Smooth muscle cell (in vitro differentiated cells): ENCODE data around the gene CBL. TPM values are rescaled to one million over a fixed set of nuclear protein-coding genes. Genes with fewer than 3 reads are reported as not detected.

ENCODE experiments used
- DNase-seq: peaks from one replicate; lab custom pipeline; 2025; ENCODE audit not compliant: unreplicated experiment; lab: John Stamatoyannopoulos, UW
- H2AFZ ChIP-seq: fragments of 200-600 bp; sonication (generic); 2 replicates; pipeline ENCODE4 v1.6.0; 2016; ENCODE audit warnings: antibody characterized with exemption, low read depth, mild to moderate bottlenecking
- H3F3A ChIP-seq: fragments of 200-600 bp; sonication (generic); 2 replicates; pipeline ENCODE4 v1.6.0; 2017; ENCODE audit warnings: antibody characterized with exemption, low read depth
- H3K27ac ChIP-seq: fragments of 200-600 bp; sonication (generic); 2 replicates; pipeline ENCODE4 v1.5.1; 2016; ENCODE audit warnings: low read depth, mild to moderate bottlenecking
- H3K27me3 ChIP-seq: fragments of 200-600 bp; sonication (generic); 2 replicates; pipeline ENCODE4 v1.6.1; 2016; ENCODE audit warnings: low read depth, mild to moderate bottlenecking
- H3K36me3 ChIP-seq: fragments of 200-600 bp; sonication (generic); 2 replicates; pipeline ENCODE4 v1.5.1; 2016; ENCODE audit warnings: low read depth
- H3K4me1 ChIP-seq: fragments of 200-600 bp; sonication (generic); 2 replicates; pipeline ENCODE4 v1.5.1; 2016; ENCODE audit warnings: low read depth
- H3K4me2 ChIP-seq: fragments of 200-600 bp; sonication (generic); 2 replicates; pipeline ENCODE4 v1.6.0; 2016; ENCODE audit warnings: mild to moderate bottlenecking
- H3K4me3 ChIP-seq: fragments of 200-600 bp; sonication (generic); 2 replicates; pipeline ENCODE4 v1.5.1; 2016; ENCODE audit warnings: mild to moderate bottlenecking
- H3K79me2 ChIP-seq: fragments of 200-600 bp; sonication (generic); 2 replicates; pipeline ENCODE4 v1.6.0; 2016; ENCODE audit warnings: low read depth, mild to moderate bottlenecking
- H3K9ac ChIP-seq: fragments of 200-600 bp; sonication (generic); 2 replicates; pipeline ENCODE4 v1.6.0; 2016; ENCODE audit warnings: low read depth
- H3K9me3 ChIP-seq: fragments of 200-600 bp; sonication (generic); replicated peaks from 2 replicates; pipeline ENCODE4 v1.5.1; 2016; ENCODE audit warnings: low read depth
- H4K20me1 ChIP-seq: fragments of 200-600 bp; sonication (generic); 2 replicates; pipeline ENCODE4 v1.6.0; 2016; ENCODE audit warnings: low read depth
- CTCF ChIP-seq: fragments of 200-600 bp; sonication (generic); IDR thresholded peaks from 2 replicates; pipeline ENCODE4 v1.5.1; 2017; ENCODE audit warnings: borderline replicate concordance, mild to moderate bottlenecking, antibody characterized with exemption; ENCODE audit not compliant: insufficient read depth, poor library complexity, severe bottlenecking
- WGBS: methylation state at CpG from one replicate; pipeline ENCODE4 v1.1.7; 2016; ENCODE audit warnings: low lambda C conversion rate; 5-methylcytosine and 5-hydroxymethylcytosine counted together
- polyA plus RNA-seq: library from polyadenylated mRNA; unstranded; fragments of >200 nt; fragmentation: Nextera tagmentation; extraction: Ambion mirVana; gene quantifications from 2 replicates; pipeline ENCODE4 v1.2.1, GENCODE V29; 2016
- total RNA-seq: library from RNA; depleted of rRNA; stranded (reverse); fragments of >200 nt; gene quantifications from 2 replicates; pipeline ENCODE4 v1.2.3, GENCODE V29; 2014

The CBL gene
- total and polyA plus RNA-seq, 2 experiments from 2014 or later: 5.0 to 18.9 TPM

- no peak for TF ChIP-seq CTCF
- Histone ChIP-seq H3F3A (no peaks in the 10 kb centered on the region), H3K36me3 (no peaks in the 10 kb centered on the region), H3K27ac (no peak overlapping the region), H3K4me1 (peaks cover 15% of the 10 kb centered on the region), H2AFZ (no peak overlapping the region), H3K79me2 (no peaks in the 10 kb centered on the region), H3K4me3 (no peak overlapping the region), H3K9me3 (no peaks in the 10 kb centered on the region), H3K9ac (no peak overlapping the region), H4K20me1 (no peaks in the 10 kb centered on the region), H3K27me3 (peaks cover 32% of the 10 kb centered on the region), H3K4me2 (no peak overlapping the region)
- DNase-seq: no peak
- 93% methylated on average over 14 of the region's 14 CpGs for WGBS
Measured at GRCh38 chr11:119344291-119345010, 138.3 kb downstream of the CBL start.

GRCh38 chr11:119345685-119346084, 139.5 kb downstream of the CBL start:
- H3K36me3 ChIP-seq: no peaks in the 10 kb centered on the region
- H3K27me3 ChIP-seq: peaks cover 26% of the 10 kb centered on the region
- 82% methylated on average over 12 of the region's 12 CpGs for WGBS

GRCh38 chr11:119346605-119347004, 140.5 kb downstream of the CBL start, which contains the start of gene MFRP:
Gene MFRP, minus strand, starts transcription at chr11:119346705. Its CDS starts 192 bp downstream, at chr11:119346513.
- no peak within 1 kb of the TSS for H2AFZ ChIP-seq
- no peak within 1 kb of the TSS for H3K4me3 ChIP-seq
- H3K4me2 ChIP-seq: no peak within 1 kb of the TSS
- 58% methylated on average over 6 of the region's 6 CpGs for WGBS
- H3K36me3 ChIP-seq: no peaks in the 10 kb centered on the region
- no peak within 1 kb of the TSS for H3K9ac ChIP-seq
- H3K79me2 ChIP-seq: no peaks in the 10 kb centered on the region
- no peaks in the 10 kb centered on the region for H4K20me1 ChIP-seq
- no peaks in the 10 kb centered on the region for H3K4me1 ChIP-seq
- H3K9me3 ChIP-seq: no peaks in the 10 kb centered on the region
- TF ChIP-seq CTCF: no peak
- no peak for DNase-seq
- no peaks in the 10 kb centered on the region for H3F3A ChIP-seq
- H3K27ac ChIP-seq: no peak within 1 kb of the TSS
- peaks cover 16% of the 10 kb centered on the region for H3K27me3 ChIP-seq

More at GRCh38 chr11:119345685-119346084, 139.5 kb downstream of the CBL start:
- DNase-seq: no peak
- no peak overlapping the region for H3K4me2 ChIP-seq
- peaks cover 6% of the 10 kb centered on the region for H3K4me1 ChIP-seq
- no peaks in the 10 kb centered on the region for H3F3A ChIP-seq
- no peak overlapping the region for H3K9ac ChIP-seq
- no peak for TF ChIP-seq CTCF
- H3K27ac ChIP-seq: no peak overlapping the region
- H3K4me3 ChIP-seq: no peak overlapping the region
- no peaks in the 10 kb centered on the region for H3K9me3 ChIP-seq
- H2AFZ ChIP-seq: no peak overlapping the region
- no peaks in the 10 kb centered on the region for H3K79me2 ChIP-seq
- H4K20me1 ChIP-seq: no peaks in the 10 kb centered on the region

GRCh38 chr11:119347242-119347641, 141.1 kb downstream of the CBL start:
- DNase-seq: no peak
- TF ChIP-seq CTCF: no peak
- WGBS: 62% methylated on average over 2 of the region's 2 CpGs
- no peak overlapping the region for H3K27ac ChIP-seq
- no peaks in the 10 kb centered on the region for H3K36me3 ChIP-seq
- no peaks in the 10 kb centered on the region for H3K79me2 ChIP-seq
- no peaks in the 10 kb centered on the region for H3K4me1 ChIP-seq
- H3K9me3 ChIP-seq: no peaks in the 10 kb centered on the region
- peaks cover 10% of the 10 kb centered on the region for H3K27me3 ChIP-seq
- H3K9ac ChIP-seq: no peak overlapping the region
- no peaks in the 10 kb centered on the region for H3F3A ChIP-seq
- no peak overlapping the region for H2AFZ ChIP-seq
- H3K4me3 ChIP-seq: no peak overlapping the region
- no peaks in the 10 kb centered on the region for H4K20me1 ChIP-seq
- no peak overlapping the region for H3K4me2 ChIP-seq
